AG04449 (cell line): Measurements from ENCODE around the gene KCNK18.

Experiments
- CTCF ChIA-PET: fragments of 350-600 bp; formaldehyde crosslinking; extraction: SDS; loops from one replicate; lab custom pipeline; 2021; ENCODE audit warnings: antibody characterized with exemption; lab: Yijun Ruan, JAX
- POLR2A ChIA-PET: fragments of 400-600, 350-600 bp; formaldehyde crosslinking; extraction: SDS; loops from one replicate; lab custom pipeline; 2020; ENCODE audit warnings: antibody characterized with exemption, inconsistent platforms; lab: Yijun Ruan, JAX
- DNase-seq: peaks from one replicate; pipeline ENCODE4 v3.0.0-alpha.2; 2010; ENCODE audit warnings: low read depth, low spot score
- H3K4me3 ChIP-seq: 2 replicates; pipeline ENCODE4 v1.5.1; 2011; ENCODE audit warnings: low read depth, mild to moderate bottlenecking, control low read depth, low read length
- TF ChIP-seq, protein P1 (sequence below): IDR thresholded peaks from one replicate; pipeline ENCODE4 v1.5.1; 2011; ENCODE audit warnings: mild to moderate bottlenecking, moderate library complexity, low read length, control low read depth, inconsistent platforms; ENCODE audit not compliant: insufficient read depth; ENCODE audit errors: missing control alignments

Gene KCNK18

DNA sequence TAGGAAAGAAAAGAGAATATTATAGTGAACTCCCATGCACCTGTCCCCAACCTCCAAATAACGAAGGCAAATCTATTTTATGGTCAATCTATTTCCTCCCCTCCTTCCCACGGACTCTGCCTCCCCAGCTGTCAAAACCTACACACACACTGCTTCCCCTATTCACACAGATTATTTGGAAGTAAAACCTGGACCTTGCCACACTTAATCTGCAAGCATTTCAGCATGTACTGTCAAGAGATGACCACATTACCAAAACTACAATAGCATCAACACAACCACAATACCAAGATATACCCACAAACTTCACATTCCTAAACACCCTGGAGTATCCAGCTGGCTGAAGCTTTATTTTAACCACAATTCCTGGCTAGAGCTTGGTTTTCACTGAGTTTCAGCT lies 27.8 kb upstream of the KCNK18 start:
- H3K4me3 ChIP-seq, result no peak overlapping the region
- POLR2A ChIA-PET, result no interaction called here
- no peak for DNase-seq
- CTCF ChIA-PET, result interaction anchor here (0.9 to 17.7 kb wide), 4 partner anchors 12 to 376 kb away, joined by 3 to 809 read pairs (median 45); no protein-coding TSS in a partner anchor
- TF ChIP-seq, protein P1, sequence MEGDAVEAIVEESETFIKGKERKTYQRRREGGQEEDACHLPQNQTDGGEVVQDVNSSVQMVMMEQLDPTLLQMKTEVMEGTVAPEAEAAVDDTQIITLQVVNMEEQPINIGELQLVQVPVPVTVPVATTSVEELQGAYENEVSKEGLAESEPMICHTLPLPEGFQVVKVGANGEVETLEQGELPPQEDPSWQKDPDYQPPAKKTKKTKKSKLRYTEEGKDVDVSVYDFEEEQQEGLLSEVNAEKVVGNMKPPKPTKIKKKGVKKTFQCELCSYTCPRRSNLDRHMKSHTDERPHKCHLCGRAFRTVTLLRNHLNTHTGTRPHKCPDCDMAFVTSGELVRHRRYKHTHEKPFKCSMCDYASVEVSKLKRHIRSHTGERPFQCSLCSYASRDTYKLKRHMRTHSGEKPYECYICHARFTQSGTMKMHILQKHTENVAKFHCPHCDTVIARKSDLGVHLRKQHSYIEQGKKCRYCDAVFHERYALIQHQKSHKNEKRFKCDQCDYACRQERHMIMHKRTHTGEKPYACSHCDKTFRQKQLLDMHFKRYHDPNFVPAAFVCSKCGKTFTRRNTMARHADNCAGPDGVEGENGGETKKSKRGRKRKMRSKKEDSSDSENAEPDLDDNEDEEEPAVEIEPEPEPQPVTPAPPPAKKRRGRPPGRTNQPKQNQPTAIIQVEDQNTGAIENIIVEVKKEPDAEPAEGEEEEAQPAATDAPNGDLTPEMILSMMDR, result no peak

DNA sequence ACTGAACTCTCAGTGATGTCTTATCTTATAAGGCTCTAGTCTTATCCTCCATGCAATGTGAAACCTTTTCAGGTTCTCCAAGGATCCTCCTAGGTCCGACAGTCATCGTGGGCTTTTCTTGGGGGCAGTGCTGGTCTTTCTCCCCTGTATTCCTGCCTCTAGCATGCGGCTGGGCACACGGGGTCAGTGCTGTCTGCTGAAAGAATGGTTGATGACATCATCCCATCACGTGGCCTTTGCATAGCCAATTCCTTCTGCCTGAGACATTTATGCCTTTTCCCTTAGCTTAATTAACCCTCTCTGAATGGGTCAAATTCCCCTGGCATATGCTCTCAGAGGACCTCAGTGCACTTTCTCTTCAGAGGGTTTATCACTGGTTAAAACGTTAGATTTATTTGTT lies 27.0 kb upstream of the KCNK18 start:
- ChIA-PET POLR2A (no interaction called here), CTCF (interaction anchor here (7.1 to 17.7 kb wide), 2 partner anchors 333 to 377 kb away, joined by 70 to 809 read pairs; no protein-coding TSS in a partner anchor)
- no peak overlapping the region for H3K4me3 ChIP-seq
- TF ChIP-seq, protein P1, result no peak
- no peak for DNase-seq

DNA sequence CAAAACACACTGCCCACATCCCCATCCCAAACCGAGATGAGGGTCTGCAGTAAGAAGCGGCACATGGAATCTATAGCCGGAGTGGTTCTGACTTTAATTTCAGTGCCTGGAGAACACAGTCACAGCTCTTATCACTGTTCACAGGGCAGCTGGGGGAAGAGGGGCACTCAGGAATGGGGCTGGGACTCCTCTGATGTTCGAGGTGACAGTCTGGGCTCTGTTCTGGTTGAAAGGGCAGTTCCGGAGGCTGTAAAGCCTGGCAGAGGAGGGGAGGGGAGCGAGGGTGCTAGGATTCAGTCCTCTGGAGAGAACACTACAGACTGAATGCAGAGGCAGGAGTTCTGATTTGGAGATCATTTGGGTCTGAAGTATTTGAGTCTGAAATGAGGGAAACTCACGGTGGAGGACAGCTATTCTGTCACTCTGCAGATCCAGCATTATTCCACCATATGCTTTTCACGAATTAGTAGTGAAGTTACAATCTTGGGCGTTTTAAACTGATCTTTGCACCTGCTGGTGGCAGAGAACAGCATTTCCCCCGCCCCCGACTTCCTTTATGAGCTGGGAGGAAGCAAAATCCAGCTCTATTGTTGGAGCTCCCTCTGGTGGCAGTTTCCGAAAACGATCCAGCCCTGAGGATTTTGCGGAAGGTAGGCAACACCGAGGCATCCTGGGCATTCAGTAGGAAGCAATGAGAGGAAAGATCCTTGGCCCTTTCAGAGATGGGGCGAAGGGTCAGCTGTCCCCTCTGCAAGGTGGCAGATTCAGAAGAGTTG lies 22.7 kb upstream of the KCNK18 start:
- DNase-seq, result no peak
- ChIA-PET POLR2A (no interaction called here), CTCF (interaction anchor here (0.7 to 17.7 kb wide), 51 partner anchors 8 to 549 kb away, joined by 3 to 809 read pairs (median 4); partner anchors contain the start of genes ENO4, KCNK18 and SHTN1)
- TF ChIP-seq, protein P1, result peak; percentile 77
- peak overlapping the region; percentile 44 for H3K4me3 ChIP-seq

DNA sequence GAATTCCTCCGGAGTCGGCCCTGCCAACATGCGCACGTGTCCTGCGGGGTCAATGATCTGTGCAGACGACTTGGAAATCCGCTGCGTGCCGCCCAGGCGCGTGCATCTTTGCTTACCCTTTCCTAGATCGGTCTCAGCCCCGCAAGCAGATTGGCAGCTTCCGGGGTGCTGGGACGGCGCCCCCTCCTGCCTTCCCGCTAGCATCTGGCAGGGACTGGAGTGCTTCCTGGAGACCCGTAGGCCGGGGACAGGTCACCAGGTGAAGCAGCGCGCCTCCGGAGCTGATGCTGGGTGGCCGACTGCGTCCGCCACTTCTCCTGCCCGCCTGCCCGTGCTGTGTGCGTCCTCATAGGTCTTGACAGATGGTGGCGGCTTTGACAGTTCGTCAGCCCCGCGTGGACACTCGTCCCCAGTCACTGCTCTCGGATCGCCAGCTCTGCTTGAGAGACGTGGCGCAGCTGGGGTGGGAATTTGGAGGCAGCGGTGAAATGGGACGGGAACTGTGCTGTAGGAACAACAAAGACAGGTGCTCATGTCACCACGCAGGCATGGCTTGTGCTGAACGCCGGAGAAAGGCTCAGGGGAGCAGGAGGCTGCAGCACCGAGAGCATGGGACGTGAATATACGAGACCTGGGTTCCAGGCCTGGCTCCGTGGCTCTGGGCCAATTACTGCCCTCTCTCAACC lies 21.9 kb upstream of the KCNK18 start:
- CTCF ChIA-PET, result interaction anchor here (0.7 to 17.7 kb wide), 51 partner anchors 8 to 550 kb away, joined by 3 to 809 read pairs (median 4); partner anchors contain the start of genes ENO4, KCNK18 and SHTN1
- POLR2A ChIA-PET, result no interaction called here
- H3K4me3 ChIP-seq, result peak overlapping the region; percentile 44
- no peak for DNase-seq
- TF ChIP-seq, protein P1, result no peak

DNA sequence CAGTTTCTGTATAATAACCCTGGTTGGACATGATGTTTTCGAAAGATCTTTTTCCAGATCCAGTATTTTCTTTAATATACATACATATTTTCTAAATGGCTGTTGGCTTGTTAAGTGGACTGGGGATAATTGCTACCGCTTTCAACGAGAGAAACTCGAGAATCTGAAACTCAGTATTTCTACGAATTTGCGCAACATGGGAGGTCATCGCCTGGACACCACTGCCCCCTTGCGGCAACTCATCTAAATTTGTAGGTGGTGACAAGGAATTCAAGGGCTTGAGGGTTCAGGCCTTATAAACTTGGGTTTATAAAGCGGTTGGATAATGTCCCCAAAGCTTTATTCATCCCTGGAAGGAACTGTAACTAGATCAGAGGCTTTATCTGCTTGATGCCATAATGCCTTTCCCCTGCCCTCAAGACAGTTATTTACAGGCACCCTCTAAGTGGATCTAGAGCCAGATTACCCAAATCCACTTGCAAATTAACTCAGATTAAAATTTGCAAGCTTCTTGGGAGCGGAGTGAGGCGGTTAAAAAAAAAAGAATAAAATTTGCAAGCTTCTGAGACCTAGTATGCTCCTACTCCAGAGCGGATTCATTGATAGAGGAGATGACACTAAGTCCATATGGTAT lies 21.3 kb upstream of the KCNK18 start:
- ChIA-PET POLR2A (no interaction called here), CTCF (interaction anchor here (0.7 to 17.7 kb wide), 26 partner anchors 9 to 510 kb away, joined by 3 to 809 read pairs (median 7); partner anchors contain the start of gene KCNK18)
- peak overlapping the region; percentile 44 for H3K4me3 ChIP-seq

More for the DNA sequence above, 21.3 kb upstream of the KCNK18 start:
- DNase-seq, result peak; percentile 19
- TF ChIP-seq, protein P1, result peak; percentile 78
